Esophagus muscularis mucosa (tissue), 4 donors: ENCODE results near the gene ISG20. TPM values are rescaled to one million over a fixed set of nuclear protein-coding genes. Genes with fewer than 3 reads are reported as not detected.

Experiments used
- DNase-seq: peaks from one replicate; pipeline ENCODE4 v3.0.0-alpha.2; 2017; ENCODE audit errors: extremely low spot score
- H3K27ac ChIP-seq, 4 donors: fragments of 200-600 bp; sonication (generic); replicated peaks in 1 of 4; 1 replicate in 3 of 4; 2 replicates in 1 of 4; pipeline ENCODE4 v1.5.1; 2016 to 2019; ENCODE audit warnings: mild to moderate bottlenecking in 1 of 4
- H3K27me3 ChIP-seq, 4 donors: fragments of 200-600 bp; sonication (generic); one replicate each; pipeline versions ENCODE4 v1.5.1 to v1.6.0; 2016 to 2019
- H3K36me3 ChIP-seq, 4 donors: fragments of 200-600 bp; sonication (generic); one replicate each; pipeline ENCODE4 v1.5.1; 2016 to 2019
- H3K4me1 ChIP-seq, 4 donors: fragments of 200-600 bp; sonication (generic); one replicate each; pipeline ENCODE4 v1.5.1; 2016 to 2019
- H3K4me3 ChIP-seq, 4 donors: fragments of 200-600 bp; sonication (generic); 1 replicate in 2 of 4; 2 replicates in 2 of 4; pipeline ENCODE4 v1.5.1; 2016 to 2019; ENCODE audit warnings: mild to moderate bottlenecking in 4 of 4, moderate library complexity in 1 of 4
- H3K9me3 ChIP-seq, 4 donors: fragments of 200-600 bp; sonication (generic); 1 replicate in 3 of 4; 2 replicates in 1 of 4; pipeline ENCODE4 v1.5.1; 2016 to 2019
- CTCF ChIP-seq, 3 experiments: fragments of 200-600 bp in 2 of 3; fragments of 450-650 bp in 1 of 3; sonication (generic) in 2 of 3; IDR thresholded peaks; one replicate each; pipeline ENCODE4 v1.5.1; 2017 to 2019; ENCODE audit warnings: antibody characterized with exemption in 3 of 3, mild to moderate bottlenecking in 2 of 3, moderate library complexity in 1 of 3
- EP300 ChIP-seq: sonication (generic); formaldehyde crosslinking; IDR thresholded peaks from one replicate; pipeline ENCODE4 v1.6.1; 2017; ENCODE audit warnings: antibody characterized with exemption
- POLR2A ChIP-seq: fragments of 450-650 bp; IDR thresholded peaks from one replicate; pipeline ENCODE4 v1.6.1; 2017; ENCODE audit warnings: antibody characterized with exemption, moderate library complexity, mild to moderate bottlenecking, low read depth
- POLR2AphosphoS5 ChIP-seq, 2 donors: sonication (generic); formaldehyde crosslinking; IDR thresholded peaks; one replicate each; pipeline ENCODE4 v1.6.1; 2017; ENCODE audit warnings: antibody characterized with exemption in 2 of 2
- WGBS: methylation state at CpG from one replicate; pipeline ENCODE4 v1.1.5; 2018; 5-methylcytosine and 5-hydroxymethylcytosine counted together
- intact Hi-C: fragments of 100-400 bp; cut with DNase I; formaldehyde crosslinking; loops from one replicate; pipeline ENCODE4 v1.15.1; 2023
- total RNA-seq, 4 donors: library from RNA; depleted of rRNA; stranded (reverse); fragments of >200 nt; gene quantifications; one replicate each; pipeline versions ENCODE4 v1.1.0 to v1.2.1, GENCODE V29; 2016

ISG20 gene
- total RNA-seq, 4 donors from 2014 or later, result 6.1 to 21.2 (median 9.8) TPM

- Histone ChIP-seq H3K9me3 (no peaks in the 10 kb centered on the region), H3K4me3 (no peak overlapping the region), H3K36me3 (no peaks in the 10 kb centered on the region), H3K4me1 (peaks cover 18 to 22% (median 20%) of the 10 kb centered on the region in 4 donors), H3K27me3 (peaks cover 0 to 22% (median under 1%) of the 10 kb centered on the region in 4 donors), H3K27ac (no peak overlapping the region)
- peak; percentile 53 for DNase-seq
- TF ChIP-seq CTCF (IDR thresholded peaks at IDR 0.05), result no peak
- no peak for TF ChIP-seq POLR2AphosphoS5 (IDR thresholded peaks at IDR 0.05)
- TF ChIP-seq POLR2A, result no peak
- no peak for TF ChIP-seq EP300
- 69% methylated on average over 1 of the region's 1 CpG for WGBS
- intact Hi-C loops, result no loop called here
Measured at GRCh38 chr15:88617790-88618189, 21.0 kb upstream of the ISG20 start.

- no peak overlapping the region for H3K27ac ChIP-seq
- peaks cover 0 to 17% (median 0%) of the 10 kb centered on the region in 4 donors for H3K27me3 ChIP-seq
- H3K36me3 ChIP-seq, result no peaks in the 10 kb centered on the region
- no peak for TF ChIP-seq CTCF (IDR thresholded peaks at IDR 0.05)
- TF ChIP-seq POLR2A, result no peak
- no peak for TF ChIP-seq POLR2AphosphoS5 (IDR thresholded peaks at IDR 0.05)
- TF ChIP-seq EP300, result no peak
- no peaks in the 10 kb centered on the region for H3K9me3 ChIP-seq
- H3K4me1 ChIP-seq, result peaks cover 22 to 31% (median 29%) of the 10 kb centered on the region in 4 donors
- no peak overlapping the region for H3K4me3 ChIP-seq
- intact Hi-C loops, result no loop called here
- DNase-seq, result peak; percentile 10
Measured at GRCh38 chr15:88618686-88619085, 20.1 kb upstream of the ISG20 start.

GRCh38 chr15:88619796-88620195 is 19.0 kb upstream of the ISG20 start:
- Histone ChIP-seq H3K27ac (no peak overlapping the region), H3K4me1 (peaks cover 26 to 42% (median 40%) of the 10 kb centered on the region in 4 donors), H3K27me3 (peaks cover 0 to 17% (median 0%) of the 10 kb centered on the region in 4 donors), H3K4me3 (no peak overlapping the region), H3K36me3 (no peaks in the 10 kb centered on the region), H3K9me3 (no peaks in the 10 kb centered on the region)
- 92% methylated on average over 2 of the region's 2 CpGs for WGBS
- TF ChIP-seq EP300 (no peak), CTCF (IDR thresholded peaks at IDR 0.05) (no peak), POLR2AphosphoS5 (IDR thresholded peaks at IDR 0.05) (no peak), POLR2A (no peak)
- DNase-seq, result no peak
- intact Hi-C loops, result loop anchor here (5.0 kb wide), 2 partner anchors 152 to 278 kb away; partner anchors contain the start of genes HAPLN3, MRPL46 and MRPS11

GRCh38 chr15:88620995-88621772 is 17.6 kb upstream of the ISG20 start, which contains the start of gene AEN:
AEN (plus strand) TSS chr15:88621340; CDS start chr15:88626210, 4,870 bp downstream.
- H3K36me3 ChIP-seq, result peaks cover 3 to 5% (median 3%) of the 10 kb centered on the region in 4 donors
- peak; percentile 98 for DNase-seq
- peak within 1 kb of the TSS; percentile 84 to 95 (median 88) for H3K4me3 ChIP-seq
- no peaks in the 10 kb centered on the region for H3K9me3 ChIP-seq
- peak within 1 kb of the TSS; percentile 82 to 94 (median 83) for H3K27ac ChIP-seq
- WGBS, result under 1% methylated on average over 22 of the region's 71 CpGs
- H3K27me3 ChIP-seq, result peaks cover 0 to 9% (median 0%) of the 10 kb centered on the region in 4 donors
- intact Hi-C loops, result loop anchor here (5.0 kb wide), 2 partner anchors 154 to 276 kb away; partner anchors contain the start of genes HAPLN3, MRPL46 and MRPS11
- TF ChIP-seq CTCF (IDR thresholded peaks at IDR 0.05) (peak in 2 of 3 experiments; percentile 23 to 30), EP300 (no peak), POLR2A (peak; percentile 33), POLR2AphosphoS5 (IDR thresholded peaks at IDR 0.05) (peak; percentile 69 to 84)
- peaks cover 26 to 51% (median 46%) of the 10 kb centered on the region in 4 donors for H3K4me1 ChIP-seq
